MM.1S (cell line): ENCODE results near the gene RPTOR.

ENCODE experiments used
- EZH2phosphoT487 ChIP-seq: fragments of 300-600 bp; sonication (generic); IDR thresholded peaks from 2 replicates; pipeline ENCODE4 v1.6.1; 2018; ENCODE audit warnings: antibody characterized with exemption, low read length
- TF ChIP-seq, protein P1 (sequence below): fragments of 300-600 bp; sonication (generic); IDR thresholded peaks from 2 replicates; pipeline ENCODE4 v1.5.1; 2016; ENCODE audit warnings: antibody characterized with exemption, low read length, mixed read lengths

DNA sequence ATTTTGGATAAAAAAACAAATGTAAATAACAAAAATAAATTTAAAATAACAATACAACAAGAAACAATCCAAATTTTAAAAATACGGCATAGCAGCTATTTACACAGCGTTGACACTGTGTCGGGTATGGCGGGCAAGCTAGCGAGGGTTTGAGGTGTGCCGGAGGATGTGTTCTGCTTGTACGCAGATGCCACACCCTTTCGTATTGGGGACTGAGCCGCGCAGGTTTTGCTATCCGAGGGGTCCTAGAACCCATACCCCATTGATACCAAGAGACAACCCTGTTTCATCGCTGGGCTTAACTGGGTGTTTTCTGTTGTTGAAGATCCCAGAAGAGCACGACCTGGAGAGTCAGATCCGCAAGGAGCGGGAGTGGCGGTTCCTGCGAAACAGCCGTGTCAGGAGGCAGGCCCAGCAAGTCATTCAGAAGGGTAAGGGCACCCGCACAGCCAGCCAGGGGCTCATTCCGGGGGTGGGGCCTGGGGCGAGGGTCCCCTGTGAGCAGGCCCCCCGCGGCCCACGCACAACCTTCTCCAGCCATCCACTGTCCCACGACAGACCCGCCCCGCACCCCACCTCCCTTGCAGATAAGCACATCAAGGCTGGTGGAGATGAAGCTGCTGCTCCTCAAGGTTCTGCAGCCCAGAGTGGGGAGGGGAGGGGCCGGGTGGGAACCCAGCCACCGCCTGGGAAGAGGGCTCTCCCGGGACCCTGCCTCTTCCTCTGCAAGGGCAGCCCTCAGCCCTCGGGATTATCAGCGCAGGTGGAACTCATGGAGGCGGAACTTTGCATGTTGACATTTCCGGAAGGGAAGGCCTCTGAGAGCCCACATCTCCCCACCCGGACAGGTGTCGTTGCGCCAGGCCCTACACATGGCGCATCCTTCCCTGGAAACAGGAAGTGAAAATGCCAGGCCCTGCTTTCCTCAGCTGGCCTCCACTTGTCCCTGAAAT lies 395.8 kb downstream of the RPTOR start:
- TF ChIP-seq, protein P1, sequence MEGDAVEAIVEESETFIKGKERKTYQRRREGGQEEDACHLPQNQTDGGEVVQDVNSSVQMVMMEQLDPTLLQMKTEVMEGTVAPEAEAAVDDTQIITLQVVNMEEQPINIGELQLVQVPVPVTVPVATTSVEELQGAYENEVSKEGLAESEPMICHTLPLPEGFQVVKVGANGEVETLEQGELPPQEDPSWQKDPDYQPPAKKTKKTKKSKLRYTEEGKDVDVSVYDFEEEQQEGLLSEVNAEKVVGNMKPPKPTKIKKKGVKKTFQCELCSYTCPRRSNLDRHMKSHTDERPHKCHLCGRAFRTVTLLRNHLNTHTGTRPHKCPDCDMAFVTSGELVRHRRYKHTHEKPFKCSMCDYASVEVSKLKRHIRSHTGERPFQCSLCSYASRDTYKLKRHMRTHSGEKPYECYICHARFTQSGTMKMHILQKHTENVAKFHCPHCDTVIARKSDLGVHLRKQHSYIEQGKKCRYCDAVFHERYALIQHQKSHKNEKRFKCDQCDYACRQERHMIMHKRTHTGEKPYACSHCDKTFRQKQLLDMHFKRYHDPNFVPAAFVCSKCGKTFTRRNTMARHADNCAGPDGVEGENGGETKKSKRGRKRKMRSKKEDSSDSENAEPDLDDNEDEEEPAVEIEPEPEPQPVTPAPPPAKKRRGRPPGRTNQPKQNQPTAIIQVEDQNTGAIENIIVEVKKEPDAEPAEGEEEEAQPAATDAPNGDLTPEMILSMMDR = no peak
- no peak for TF ChIP-seq EZH2phosphoT487
